ENCODE measurements around the gene PRSS33.

Gene PRSS33

GRCh38 chr16:2761886-2762583 is 25.3 kb downstream of the PRSS33 start:
- DNase-seq: no peak

GRCh38 chr16:2761472-2761871 is 25.9 kb downstream of the PRSS33 start:
- DNase-seq: no peak

GRCh38 chr16:2757344-2757743 is 30.0 kb downstream of the PRSS33 start:
- DNase-seq: no peak

GRCh38 chr16:2756288-2757015 is 30.9 kb downstream of the PRSS33 start:
- no peak for DNase-seq

GRCh38 chr16:2755158-2755557 is 32.2 kb downstream of the PRSS33 start:
- DNase-seq: no peak

- DNase-seq: no peak
Observed at GRCh38 chr16:2753733-2754020, 33.7 kb downstream of the PRSS33 start.

GRCh38 chr16:2752850-2753732 is 34.3 kb downstream of the PRSS33 start:
- DNase-seq: peak; percentile 93

- DNase-seq: peak; percentile 98
Observed at GRCh38 chr16:2752035-2752849, 35.1 kb downstream of the PRSS33 start, which contains the start of gene SRRM2. TSS of gene SRRM2 (plus strand) at chr16:2752638. CDS start at chr16:2756365, 3,727 bp downstream.

- peak; percentile 93 for DNase-seq
Observed at GRCh38 chr16:2751577-2752034, 35.8 kb downstream of the PRSS33 start.

- DNase-seq: no peak
Observed at GRCh38 chr16:2749936-2750335, 37.4 kb downstream of the PRSS33 start.

- DNase-seq: no peak
Observed at GRCh38 chr16:2749476-2749875, 37.9 kb downstream of the PRSS33 start.

GRCh38 chr16:2748757-2749455 is 38.5 kb downstream of the PRSS33 start:
- no peak for DNase-seq

- no peak for DNase-seq
Observed at GRCh38 chr16:2745961-2746360, 41.4 kb downstream of the PRSS33 start.

GRCh38 chr16:2745116-2745890 is 42.1 kb downstream of the PRSS33 start:
- no peak for DNase-seq

GRCh38 chr16:2744711-2745110 is 42.6 kb downstream of the PRSS33 start:
- no peak for DNase-seq

- DNase-seq: no peak
Observed at GRCh38 chr16:2743007-2743810, 44.2 kb downstream of the PRSS33 start.

- no peak for DNase-seq
Observed at GRCh38 chr16:2742323-2743006, 44.9 kb downstream of the PRSS33 start.

GRCh38 chr16:2741168-2741567 is 46.2 kb downstream of the PRSS33 start:
- DNase-seq: no peak

- DNase-seq: no peak
Observed at GRCh38 chr16:2740476-2740875, 46.9 kb downstream of the PRSS33 start.
